Lower leg skin (tissue), 3 donors: ENCODE results near the gene CFDP1.

Experiments
- POLR2A ChIP-seq, 2 donors: fragments of 450-650 bp; IDR thresholded peaks; one replicate each; pipeline ENCODE4 v1.6.1; 2016 to 2017; ENCODE audit warnings: antibody characterized with exemption in 2 of 2, mild to moderate bottlenecking in 1 of 2, moderate library complexity in 1 of 2
- TF ChIP-seq, protein P1 (sequence below), 3 donors: fragments of 450-650 bp; IDR thresholded peaks; one replicate each; pipeline ENCODE4 v1.5.1; 2016; ENCODE audit warnings: antibody characterized with exemption in 3 of 3, mild to moderate bottlenecking in 3 of 3, moderate library complexity in 2 of 3

- TF ChIP-seq, protein P1, sequence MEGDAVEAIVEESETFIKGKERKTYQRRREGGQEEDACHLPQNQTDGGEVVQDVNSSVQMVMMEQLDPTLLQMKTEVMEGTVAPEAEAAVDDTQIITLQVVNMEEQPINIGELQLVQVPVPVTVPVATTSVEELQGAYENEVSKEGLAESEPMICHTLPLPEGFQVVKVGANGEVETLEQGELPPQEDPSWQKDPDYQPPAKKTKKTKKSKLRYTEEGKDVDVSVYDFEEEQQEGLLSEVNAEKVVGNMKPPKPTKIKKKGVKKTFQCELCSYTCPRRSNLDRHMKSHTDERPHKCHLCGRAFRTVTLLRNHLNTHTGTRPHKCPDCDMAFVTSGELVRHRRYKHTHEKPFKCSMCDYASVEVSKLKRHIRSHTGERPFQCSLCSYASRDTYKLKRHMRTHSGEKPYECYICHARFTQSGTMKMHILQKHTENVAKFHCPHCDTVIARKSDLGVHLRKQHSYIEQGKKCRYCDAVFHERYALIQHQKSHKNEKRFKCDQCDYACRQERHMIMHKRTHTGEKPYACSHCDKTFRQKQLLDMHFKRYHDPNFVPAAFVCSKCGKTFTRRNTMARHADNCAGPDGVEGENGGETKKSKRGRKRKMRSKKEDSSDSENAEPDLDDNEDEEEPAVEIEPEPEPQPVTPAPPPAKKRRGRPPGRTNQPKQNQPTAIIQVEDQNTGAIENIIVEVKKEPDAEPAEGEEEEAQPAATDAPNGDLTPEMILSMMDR (IDR thresholded peaks at IDR 0.05): no peak
- TF ChIP-seq POLR2A (IDR thresholded peaks at IDR 0.05): no peak
These were observed 22.4 kb upstream of the CFDP1 start for GRCh38 chr16:75455677-75456076.
